Bladder microvascular endothelial cell (primary cell): Measurements from ENCODE around the gene PTGES3. TPM values are rescaled to one million over a fixed set of nuclear protein-coding genes. Genes with fewer than 3 reads are reported as not detected.

ENCODE experiments used
- total RNA-seq: library from RNA; depleted of rRNA; stranded (reverse); fragments of >200 nt; gene quantifications from 2 replicates; pipeline ENCODE4 v1.2.3, GENCODE V29; 2014

The PTGES3 gene, protein sequence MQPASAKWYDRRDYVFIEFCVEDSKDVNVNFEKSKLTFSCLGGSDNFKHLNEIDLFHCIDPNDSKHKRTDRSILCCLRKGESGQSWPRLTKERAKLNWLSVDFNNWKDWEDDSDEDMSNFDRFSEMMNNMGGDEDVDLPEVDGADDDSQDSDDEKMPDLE
- total RNA-seq, result 52.8 and 81.4 TPM in 2 replicates

GRCh38 chr12:56688129-56688845, at the start of gene PTGES3:
PTGES3 (minus strand) TSS chr12:56688284; CDS start chr12:56687999, 285 bp downstream.

GRCh38 chr12:56724972-56725722, 37.1 kb upstream of the PTGES3 start, which contains the start of gene NACA:
NACA (minus strand) TSS chr12:56725299; CDS start chr12:56724521, 778 bp downstream.

DNA sequence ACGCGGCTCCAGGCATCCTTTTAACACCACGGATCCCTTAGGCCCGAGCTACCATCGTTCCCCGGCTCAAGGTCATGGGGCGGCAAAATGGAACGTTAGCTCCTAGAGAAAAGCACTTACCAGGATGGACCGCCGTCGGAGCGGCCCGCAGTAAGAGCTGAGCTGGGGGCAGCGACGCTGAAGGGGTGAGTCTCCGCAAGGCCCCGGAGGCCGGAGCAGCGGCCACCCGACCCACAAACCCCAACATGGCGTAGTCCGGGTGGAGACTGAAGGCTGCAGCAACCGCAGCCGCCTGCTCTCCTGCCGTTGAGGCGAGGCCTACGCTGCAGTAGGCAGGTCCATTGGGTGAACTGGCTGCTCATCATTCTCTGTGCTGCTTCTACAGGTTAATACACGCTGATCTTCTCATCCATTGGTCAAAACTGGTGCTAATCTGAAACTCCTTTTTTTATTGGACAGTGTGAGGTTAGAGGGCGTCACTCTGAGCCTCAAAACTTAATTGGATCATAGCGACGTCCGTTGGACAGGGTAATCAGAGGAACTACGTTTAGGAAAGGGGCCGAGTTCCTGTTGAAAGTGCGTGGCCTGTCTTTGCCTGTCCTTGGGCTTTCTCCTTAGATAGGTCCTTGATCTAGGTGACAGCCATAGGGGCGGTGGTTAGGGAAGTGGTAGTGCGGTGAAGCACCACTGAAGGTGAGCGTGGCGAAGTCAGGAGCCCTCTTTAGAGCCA, 42.2 kb downstream of the PTGES3 start, which contains the start of gene ATP5F1B:
ATP5F1B (minus strand) TSS at position 268 of the 730 bp plus-strand sequence; CDS start at position 247, 21 bp downstream.

GRCh38 chr12:56630180-56630632, 57.9 kb downstream of the PTGES3 start, which contains the start of gene BAZ2A:
BAZ2A (minus strand) TSS chr12:56630326; CDS start chr12:56617530, 12,796 bp downstream.

Other genes starting within 250 kb of the PTGES3 start
- gene TIMELESS, start 238.9 kb downstream of the PTGES3 start, total RNA-seq, result 11.3 and 15.8 TPM in 2 replicates
- gene MIP, start 233.6 kb downstream of the PTGES3 start, total RNA-seq, result 0.38 TPM in 1 of 2 replicates, not detected in the other
- 1.3 and 2.0 TPM in 2 replicates for gene SPRYD4, start 219.7 kb downstream of the PTGES3 start, total RNA-seq
- 0.16 and 0.44 TPM in 2 replicates for gene GLS2, start 200.1 kb downstream of the PTGES3 start, total RNA-seq
- gene RBMS2, start 166.5 kb downstream of the PTGES3 start, total RNA-seq, result 25.1 and 65.6 TPM in 2 replicates
- gene BAZ2A, start 58.0 kb downstream of the PTGES3 start, total RNA-seq, result 17.5 and 40.7 TPM in 2 replicates
- gene ATP5F1B, start 42.3 kb downstream of the PTGES3 start, total RNA-seq, result 463 and 484 TPM in 2 replicates
- gene NACA, start 37.0 kb upstream of the PTGES3 start, total RNA-seq, result 817 and 977 TPM in 2 replicates
- 6.8 and 7.8 TPM in 2 replicates for gene PRIM1, start 64.0 kb upstream of the PTGES3 start, total RNA-seq
- under 0.01 and 0.38 TPM in 2 replicates for gene HSD17B6, start 75.0 kb upstream of the PTGES3 start, total RNA-seq
- not detected in 2 replicates for gene SDR9C7, start 246.1 kb upstream of the PTGES3 start, total RNA-seq